ENCODE data around the gene ZSCAN2. TPM values are rescaled to one million over a fixed set of nuclear protein-coding genes. Genes with fewer than 3 reads are reported as not detected.

Gene ZSCAN2
- polyA plus RNA-seq, 2 donors, result 0.71 to 0.81 TPM

DNA sequence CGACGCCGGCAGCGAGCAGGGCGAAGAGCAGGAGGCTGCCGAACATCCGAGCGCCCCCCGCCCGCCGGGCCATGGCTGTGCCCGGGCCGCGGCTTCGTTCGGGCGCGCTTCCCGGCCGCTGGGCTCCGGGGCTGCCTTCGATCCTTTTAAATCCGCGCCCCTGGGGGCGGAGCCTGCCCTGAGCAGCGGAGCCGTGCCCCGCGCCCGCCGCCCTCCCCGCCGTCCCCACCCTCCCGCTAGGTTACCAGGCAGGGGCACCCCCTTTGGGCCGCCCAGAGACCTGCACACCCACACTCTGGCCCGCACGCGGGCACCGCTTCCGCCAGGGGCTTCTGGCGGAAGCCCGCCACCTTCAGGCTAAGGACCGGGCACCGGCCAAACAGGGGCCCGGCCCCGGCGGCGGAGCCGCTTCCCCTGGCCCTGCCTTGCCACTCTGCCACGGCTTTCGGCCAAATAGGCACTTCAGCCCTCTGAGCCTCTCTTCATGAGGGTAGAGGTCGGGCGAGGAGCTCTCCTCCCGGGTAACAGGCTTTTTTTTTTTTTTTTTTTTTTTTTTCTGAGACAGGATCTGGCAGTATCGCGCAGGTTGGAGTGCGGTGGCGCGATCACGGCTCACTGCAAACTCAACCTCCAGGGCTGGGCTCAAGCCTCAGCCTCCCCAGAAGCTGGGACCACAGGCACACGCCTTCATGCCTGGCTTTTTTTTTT lies 57.4 kb downstream of the ZSCAN2 start, which contains the start of gene NMB:
Gene NMB, minus strand, starts transcription at position 120 of the 708 bp plus-strand sequence. Its CDS starts 47 bp downstream, at position 73.
- Histone ChIP-seq H3K9me3 (ENCODE audit: control insufficient read depth in 2 of 2, insufficient read depth in 1 of 2, low read depth in 1 of 2, low read length in 1 of 2) (no peaks in the 10 kb centered on the region), H3K4me3 (ENCODE audit: low read depth in 1 of 2, low read length in 2 of 2) (peak within 1 kb of the TSS; percentile 54 to 57), H3K4me1 (ENCODE audit: control insufficient read depth in 2 of 2, insufficient read depth in 2 of 2, low read length in 1 of 2) (peaks cover 4 to 14% of the 10 kb centered on the region in 2 donors), H3K36me3 (ENCODE audit: control insufficient read depth in 2 of 2, insufficient read depth in 2 of 2, low read length in 1 of 2) (no peaks in the 10 kb centered on the region), H3K27me3 (ENCODE audit: control insufficient read depth in 1 of 2, insufficient read depth in 2 of 2, low read length in 2 of 2) (no peaks in the 10 kb centered on the region), H3K27ac (ENCODE audit: low read depth in 2 of 2, low read length in 1 of 2) (peak within 1 kb of the TSS; percentile 66 to 81)
- WGBS, 2 donors, result 1% methylated on average over 45 to 61 of the region's 61 CpGs

DNA sequence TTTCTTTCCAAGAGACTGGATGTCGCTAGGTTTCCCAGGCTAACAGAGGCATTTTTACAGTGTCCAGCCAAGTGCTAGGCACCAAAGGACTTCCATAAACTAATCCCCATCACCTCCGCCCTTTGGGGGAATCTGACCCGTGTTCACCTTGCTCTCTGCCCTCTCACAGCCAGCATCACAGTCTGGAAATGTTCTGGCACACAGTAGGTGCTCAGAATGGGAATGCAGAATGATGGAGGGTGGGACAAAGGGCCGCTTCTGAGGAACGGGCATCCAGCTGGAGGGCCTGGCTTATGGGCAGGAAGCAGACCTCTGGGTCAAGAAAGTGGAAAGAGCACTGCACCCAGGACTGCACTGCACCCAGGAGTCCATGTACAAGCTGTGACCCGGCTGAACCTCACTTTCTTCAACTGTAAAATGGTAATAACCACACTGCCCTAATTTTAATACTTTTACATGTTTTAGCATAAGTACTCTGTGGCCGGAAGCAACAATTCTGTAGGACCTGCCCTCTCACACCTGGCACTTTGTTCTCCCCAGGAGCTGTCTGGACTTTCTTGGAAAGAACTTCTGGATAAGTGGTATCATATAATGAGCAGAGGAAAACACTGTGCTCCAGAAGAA lies 58.1 kb downstream of the ZSCAN2 start:
- Histone ChIP-seq H3K4me3 (ENCODE audit: low read depth in 1 of 2, low read length in 2 of 2) (peak overlapping the region; percentile 54 to 57), H3K27me3 (ENCODE audit: control insufficient read depth in 1 of 2, insufficient read depth in 2 of 2, low read length in 2 of 2) (no peaks in the 10 kb centered on the region), H3K9me3 (ENCODE audit: control insufficient read depth in 2 of 2, insufficient read depth in 1 of 2, low read depth in 1 of 2, low read length in 1 of 2) (no peaks in the 10 kb centered on the region), H3K27ac (ENCODE audit: low read depth in 2 of 2, low read length in 1 of 2) (peak overlapping the region; percentile 18 to 81), H3K4me1 (ENCODE audit: control insufficient read depth in 2 of 2, insufficient read depth in 2 of 2, low read length in 1 of 2) (peaks cover 4 to 8% of the 10 kb centered on the region in 2 donors), H3K36me3 (ENCODE audit: control insufficient read depth in 2 of 2, insufficient read depth in 2 of 2, low read length in 1 of 2) (no peaks in the 10 kb centered on the region)
- WGBS, 2 donors, result 42 to 50% methylated on average over 7 of the region's 7 CpGs

GRCh38 chr15:84659904-84660781 lies 59.3 kb downstream of the ZSCAN2 start:
- peaks cover 0 to 2% of the 10 kb centered on the region in 2 donors for H3K36me3 ChIP-seq (ENCODE audit: control insufficient read depth in 2 of 2, insufficient read depth in 2 of 2, low read length in 1 of 2)
- H3K4me1 ChIP-seq (ENCODE audit: control insufficient read depth in 2 of 2, insufficient read depth in 2 of 2, low read length in 1 of 2), result peaks cover 4 to 8% of the 10 kb centered on the region in 2 donors
- no peak overlapping the region for H3K27ac ChIP-seq (ENCODE audit: low read depth in 2 of 2, low read length in 1 of 2)
- WGBS, 2 donors, result 78 to 80% methylated on average over 4 of the region's 4 CpGs
- no peaks in the 10 kb centered on the region for H3K27me3 ChIP-seq (ENCODE audit: control insufficient read depth in 1 of 2, insufficient read depth in 2 of 2, low read length in 2 of 2)
- H3K9me3 ChIP-seq (ENCODE audit: control insufficient read depth in 2 of 2, insufficient read depth in 1 of 2, low read depth in 1 of 2, low read length in 1 of 2), result no peaks in the 10 kb centered on the region
- H3K4me3 ChIP-seq (ENCODE audit: low read depth in 1 of 2, low read length in 2 of 2), result no peak overlapping the region

- peaks cover 0 to 8% of the 10 kb centered on the region in 2 donors for H3K4me1 ChIP-seq (ENCODE audit: control insufficient read depth in 2 of 2, insufficient read depth in 2 of 2, low read length in 1 of 2)
- peaks cover 2 to 5% of the 10 kb centered on the region in 2 donors for H3K36me3 ChIP-seq (ENCODE audit: control insufficient read depth in 2 of 2, insufficient read depth in 2 of 2, low read length in 1 of 2)
- no peak overlapping the region for H3K4me3 ChIP-seq (ENCODE audit: low read depth in 1 of 2, low read length in 2 of 2)
- no peak overlapping the region for H3K27ac ChIP-seq (ENCODE audit: low read depth in 2 of 2, low read length in 1 of 2)
- H3K27me3 ChIP-seq (ENCODE audit: control insufficient read depth in 1 of 2, insufficient read depth in 2 of 2, low read length in 2 of 2), result no peaks in the 10 kb centered on the region
- WGBS, 2 donors, result 94 to 98% methylated on average over 10 of the region's 10 CpGs
- no peaks in the 10 kb centered on the region for H3K9me3 ChIP-seq (ENCODE audit: control insufficient read depth in 2 of 2, insufficient read depth in 1 of 2, low read depth in 1 of 2, low read length in 1 of 2)
Observed at GRCh38 chr15:84661001-84661400, 60.2 kb downstream of the ZSCAN2 start.

DNA sequence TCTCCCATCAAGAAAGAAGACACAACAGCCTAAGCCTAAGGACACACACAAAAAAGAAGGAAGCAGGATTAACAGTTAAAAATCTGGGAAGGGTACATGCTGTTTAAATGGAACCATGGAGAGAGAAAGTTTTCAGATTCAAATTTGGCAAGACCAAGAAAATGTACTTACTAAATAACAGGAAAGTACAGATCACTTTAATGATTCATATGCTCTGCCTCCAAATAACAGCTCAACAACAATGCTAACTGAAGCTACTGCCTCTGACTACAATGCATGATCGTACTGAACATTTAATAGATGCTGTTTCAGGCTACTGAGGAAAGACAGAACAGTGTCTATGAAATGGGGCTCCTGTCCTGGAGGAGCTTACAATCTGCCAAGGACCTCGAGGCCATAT lies 65.6 kb downstream of the ZSCAN2 start:
- no peak overlapping the region for H3K4me3 ChIP-seq (ENCODE audit: low read depth in 1 of 2, low read length in 2 of 2)
- H3K36me3 ChIP-seq (ENCODE audit: control insufficient read depth in 2 of 2, insufficient read depth in 2 of 2, low read length in 1 of 2), result peaks cover 2 to 5% of the 10 kb centered on the region in 2 donors
- H3K27me3 ChIP-seq (ENCODE audit: control insufficient read depth in 1 of 2, insufficient read depth in 2 of 2, low read length in 2 of 2), result no peaks in the 10 kb centered on the region
- H3K4me1 ChIP-seq (ENCODE audit: control insufficient read depth in 2 of 2, insufficient read depth in 2 of 2, low read length in 1 of 2), result no peaks in the 10 kb centered on the region
- no peaks in the 10 kb centered on the region for H3K9me3 ChIP-seq (ENCODE audit: control insufficient read depth in 2 of 2, insufficient read depth in 1 of 2, low read depth in 1 of 2, low read length in 1 of 2)
- WGBS, 2 donors, result 73 to 75% methylated on average over 2 of the region's 2 CpGs
- no peak overlapping the region for H3K27ac ChIP-seq (ENCODE audit: low read depth in 2 of 2, low read length in 1 of 2)

DNA sequence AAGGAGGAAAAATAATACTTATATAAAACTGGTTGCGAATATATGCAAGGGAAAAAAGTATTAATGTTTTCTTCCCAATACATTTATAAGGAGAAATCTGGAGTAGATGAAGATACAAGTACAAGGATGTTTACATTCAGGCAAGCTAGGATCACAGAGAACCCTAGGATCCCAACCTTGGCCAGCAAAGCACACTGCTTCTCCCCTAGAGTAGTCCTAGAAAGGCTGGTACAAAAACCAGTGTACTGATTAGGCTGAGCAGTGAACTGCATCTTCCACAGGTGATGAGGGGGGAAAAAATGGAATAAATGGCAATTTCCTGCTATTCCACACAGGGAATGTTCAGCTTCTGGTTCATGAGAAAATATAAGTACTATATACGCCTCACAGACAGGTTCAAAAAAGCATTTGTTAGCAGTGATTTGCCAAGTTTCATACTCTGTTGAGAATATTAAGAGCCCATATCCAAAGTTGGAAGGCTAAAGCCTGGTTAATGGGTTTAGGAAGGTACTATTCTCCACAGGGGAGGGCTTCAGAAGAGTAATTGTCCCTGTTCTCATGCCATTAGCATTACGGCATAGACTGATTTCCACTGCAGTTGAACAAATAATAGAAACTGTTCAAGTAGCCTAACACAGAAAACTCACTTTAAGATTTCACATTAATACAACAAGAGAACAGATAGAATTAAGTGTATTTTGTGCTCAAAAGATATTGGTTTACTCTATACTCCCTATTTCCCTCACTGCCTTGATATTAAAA lies 67.6 kb downstream of the ZSCAN2 start:
- no peak overlapping the region for H3K27ac ChIP-seq (ENCODE audit: low read depth in 2 of 2, low read length in 1 of 2)
- peaks cover 2 to 5% of the 10 kb centered on the region in 2 donors for H3K36me3 ChIP-seq (ENCODE audit: control insufficient read depth in 2 of 2, insufficient read depth in 2 of 2, low read length in 1 of 2)
- no peaks in the 10 kb centered on the region for H3K9me3 ChIP-seq (ENCODE audit: control insufficient read depth in 2 of 2, insufficient read depth in 1 of 2, low read depth in 1 of 2, low read length in 1 of 2)
- H3K4me3 ChIP-seq (ENCODE audit: low read depth in 1 of 2, low read length in 2 of 2), result no peak overlapping the region
- H3K27me3 ChIP-seq (ENCODE audit: control insufficient read depth in 1 of 2, insufficient read depth in 2 of 2, low read length in 2 of 2), result no peaks in the 10 kb centered on the region
- H3K4me1 ChIP-seq (ENCODE audit: control insufficient read depth in 2 of 2, insufficient read depth in 2 of 2, low read length in 1 of 2), result no peaks in the 10 kb centered on the region
- 94 to 96% methylated on average over 3 of the region's 3 CpGs for WGBS, 2 donors

GRCh38 chr15:84669726-84670125 lies 68.9 kb downstream of the ZSCAN2 start:
- H3K9me3 ChIP-seq (ENCODE audit: control insufficient read depth in 2 of 2, insufficient read depth in 1 of 2, low read depth in 1 of 2, low read length in 1 of 2), result no peaks in the 10 kb centered on the region
- H3K27me3 ChIP-seq (ENCODE audit: control insufficient read depth in 1 of 2, insufficient read depth in 2 of 2, low read length in 2 of 2), result no peaks in the 10 kb centered on the region
- no peak overlapping the region for H3K4me3 ChIP-seq (ENCODE audit: low read depth in 1 of 2, low read length in 2 of 2)
- H3K4me1 ChIP-seq (ENCODE audit: control insufficient read depth in 2 of 2, insufficient read depth in 2 of 2, low read length in 1 of 2), result no peaks in the 10 kb centered on the region
- peaks cover 2 to 5% of the 10 kb centered on the region in 2 donors for H3K36me3 ChIP-seq (ENCODE audit: control insufficient read depth in 2 of 2, insufficient read depth in 2 of 2, low read length in 1 of 2)
- H3K27ac ChIP-seq (ENCODE audit: low read depth in 2 of 2, low read length in 1 of 2), result no peak overlapping the region
- WGBS, 2 donors, result 86 to 87% methylated on average over 8 of the region's 8 CpGs

DNA sequence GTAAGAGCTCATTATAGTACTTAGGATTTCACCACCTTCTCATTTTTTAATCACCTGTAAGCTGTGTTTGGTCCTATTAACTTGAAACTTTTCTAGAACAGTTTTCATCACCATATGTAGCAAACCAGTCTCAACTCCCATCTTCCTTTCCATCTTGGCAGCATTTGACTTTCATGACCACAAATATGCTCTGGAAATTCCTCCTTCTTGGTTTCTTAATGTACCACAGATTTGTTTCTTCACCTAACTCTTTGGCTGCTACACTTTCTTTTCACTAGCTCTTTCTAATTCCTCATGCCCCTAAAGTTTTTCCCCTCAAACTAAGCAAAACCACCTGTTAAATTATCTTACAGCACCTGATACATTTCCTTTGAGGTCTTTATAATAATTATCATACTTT lies 70.4 kb downstream of the ZSCAN2 start:
- no peaks in the 10 kb centered on the region for H3K9me3 ChIP-seq (ENCODE audit: control insufficient read depth in 2 of 2, insufficient read depth in 1 of 2, low read depth in 1 of 2, low read length in 1 of 2)
- H3K27me3 ChIP-seq (ENCODE audit: control insufficient read depth in 1 of 2, insufficient read depth in 2 of 2, low read length in 2 of 2), result no peaks in the 10 kb centered on the region
- H3K4me1 ChIP-seq (ENCODE audit: control insufficient read depth in 2 of 2, insufficient read depth in 2 of 2, low read length in 1 of 2), result no peaks in the 10 kb centered on the region
- H3K4me3 ChIP-seq (ENCODE audit: low read depth in 1 of 2, low read length in 2 of 2), result no peak overlapping the region
- H3K27ac ChIP-seq (ENCODE audit: low read depth in 2 of 2, low read length in 1 of 2), result no peak overlapping the region
- H3K36me3 ChIP-seq (ENCODE audit: control insufficient read depth in 2 of 2, insufficient read depth in 2 of 2, low read length in 1 of 2), result no peaks in the 10 kb centered on the region
